ENCODE results near the gene LUZP4.
"Not testable (repeated sequence)": the region's sequence is repeated elsewhere in the genome, so short reads cannot be mapped to it uniquely, and the experiment has no call there.

Gene LUZP4

DNA sequence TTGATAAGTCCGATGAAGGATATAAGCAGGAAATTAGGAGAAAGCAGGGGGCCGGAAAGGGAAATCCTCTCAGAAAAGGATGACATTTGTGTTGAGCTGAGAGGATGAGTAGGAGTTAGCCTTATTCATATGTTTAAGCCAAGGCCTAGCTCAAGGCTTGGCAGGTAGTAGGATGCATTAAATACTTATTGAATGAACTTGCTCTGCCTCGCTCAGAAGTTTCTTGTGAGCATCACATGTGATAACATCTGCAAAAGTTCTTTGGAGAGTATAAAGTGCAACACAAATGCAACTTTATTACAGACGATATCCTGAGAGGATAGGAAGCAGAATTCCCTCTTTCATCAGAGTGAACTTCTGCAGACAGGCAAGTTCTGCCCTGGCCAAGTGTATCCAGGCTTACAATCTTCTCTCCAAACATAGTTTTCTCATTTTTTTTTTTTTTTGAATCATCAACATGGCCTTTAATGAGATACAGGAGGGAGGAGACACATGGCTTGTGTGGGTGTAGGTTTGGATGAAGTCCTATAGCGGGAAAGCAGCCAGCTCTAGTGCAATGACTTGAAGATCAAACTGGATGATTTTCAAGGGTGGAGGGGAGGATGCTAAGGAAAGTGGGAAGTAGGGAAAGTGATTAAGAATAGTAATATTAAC is 48.1 kb downstream of the LUZP4 start:
- no peak for DNase-seq

- no peak for DNase-seq
Observed at GRCh38 chrX:115339441-115340025, 50.0 kb downstream of the LUZP4 start.

DNA sequence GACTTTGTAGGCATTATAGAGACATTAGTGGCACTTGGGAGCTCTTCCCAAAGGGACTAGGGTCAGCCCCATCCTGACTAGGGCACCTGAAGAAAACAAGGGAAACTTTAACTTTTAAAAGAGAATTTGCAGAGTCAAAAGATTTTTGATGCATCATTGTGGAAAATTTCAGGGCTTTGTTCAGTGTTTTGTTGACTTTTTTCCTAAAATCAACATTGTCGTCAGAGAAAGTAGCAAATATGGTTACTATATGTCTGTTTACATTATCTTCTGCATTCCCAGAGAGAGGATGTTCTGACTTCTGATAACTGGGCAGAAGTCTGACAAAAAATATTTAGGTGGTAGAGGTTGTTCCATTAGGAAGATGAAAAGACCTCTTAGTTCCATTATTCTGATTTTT is 51.9 kb downstream of the LUZP4 start:
- no peak for DNase-seq

GRCh38 chrX:115344885-115345614 is 55.5 kb downstream of the LUZP4 start:
- no peak for DNase-seq

GRCh38 chrX:115345615-115346014 is 56.1 kb downstream of the LUZP4 start:
- DNase-seq = no peak

- not testable (repeated sequence) for DNase-seq
Observed at GRCh38 chrX:115346738-115347137, 57.2 kb downstream of the LUZP4 start.

- no peak for DNase-seq
Observed at GRCh38 chrX:115348446-115349225, 59.1 kb downstream of the LUZP4 start.

GRCh38 chrX:115350711-115351381 is 61.3 kb downstream of the LUZP4 start:
- DNase-seq = no peak

DNA sequence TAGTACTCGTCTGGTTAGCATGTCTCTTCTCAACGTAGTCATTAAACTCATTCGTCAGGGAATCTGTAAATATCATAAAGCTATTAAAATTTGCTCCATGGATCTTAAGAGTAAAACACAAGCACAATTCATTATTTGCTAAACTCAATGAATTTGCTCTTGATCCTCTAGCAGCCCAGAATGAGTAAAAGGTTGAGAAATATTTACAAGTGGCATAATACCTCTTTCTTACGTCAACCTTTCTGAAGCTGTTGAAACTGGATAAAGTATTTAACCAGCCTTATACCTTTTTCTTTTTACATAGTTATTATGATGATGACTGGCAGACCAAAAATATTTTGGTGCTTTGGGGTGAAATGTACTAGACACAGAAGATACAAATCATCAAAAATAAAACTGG is 66.9 kb downstream of the LUZP4 start:
- DNase-seq = no peak
